Stimulated activated CD4-positive, alpha-beta T cell treated with anti-CD3 and anti-CD28 coated beads, Interleukin-4, amount 100 ng/mL, for 24 hours (primary cell): ENCODE results near the gene GRAP.

ENCODE experiments used
- DNase-seq: peaks from one replicate; pipeline ENCODE4 v3.0.0-alpha.2; 2020

Gene GRAP

GRCh38 chr17:19001907-19002590 is 44.7 kb downstream of the GRAP start:
- no peak for DNase-seq

GRCh38 chr17:19000531-19001325 is 46.0 kb downstream of the GRAP start:
- DNase-seq, result no peak

GRCh38 chr17:18999911-19000310 is 46.8 kb downstream of the GRAP start:
- DNase-seq, result no peak

GRCh38 chr17:18999394-18999793 is 47.4 kb downstream of the GRAP start:
- no peak for DNase-seq

DNA sequence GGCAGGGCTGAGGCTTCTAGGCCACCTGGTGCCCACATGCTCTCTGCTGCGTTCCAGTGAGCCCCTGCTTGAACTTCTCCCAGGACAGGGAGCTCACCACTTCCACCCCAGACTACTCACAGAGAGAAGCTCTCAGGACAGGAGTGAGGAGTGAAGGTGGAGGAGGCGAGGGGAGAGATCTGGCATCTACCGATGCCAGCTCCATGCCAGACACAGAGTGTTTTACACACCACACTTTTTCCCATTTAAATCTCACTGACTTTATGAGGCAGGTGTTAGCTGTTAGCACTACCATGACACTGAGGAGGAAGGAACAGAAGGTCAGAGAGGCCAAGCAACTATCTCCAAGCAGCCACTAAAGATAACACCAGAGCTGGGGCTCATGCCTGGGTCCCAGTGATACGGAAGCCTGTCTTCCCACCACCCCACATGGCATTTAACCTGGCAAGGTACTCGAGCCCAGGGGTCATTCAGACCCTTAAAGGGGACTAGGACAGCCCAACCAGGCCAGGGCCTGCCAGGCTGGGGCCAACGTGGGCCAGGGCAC is 49.0 kb downstream of the GRAP start:
- DNase-seq, result no peak

DNA sequence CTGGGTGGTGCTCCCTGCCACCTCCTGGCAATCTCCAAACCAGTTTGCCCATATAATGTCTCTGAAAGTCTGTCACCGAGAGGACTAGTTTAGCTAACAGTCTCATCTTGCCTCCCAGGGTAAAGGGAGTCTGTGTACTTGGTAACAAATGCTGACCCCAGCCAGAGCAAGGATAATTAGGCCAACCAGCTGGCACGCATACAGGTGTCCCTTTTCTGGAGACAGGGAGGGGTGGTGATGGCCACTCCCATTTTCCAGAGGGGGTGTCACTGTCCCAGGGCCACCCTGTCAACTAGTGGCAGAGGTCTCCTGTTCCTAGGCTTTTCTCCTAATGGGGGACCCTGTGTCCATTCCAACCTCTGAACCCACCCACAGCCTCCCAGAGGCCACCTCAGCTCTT is 50.3 kb downstream of the GRAP start:
- DNase-seq, result no peak

- no peak for DNase-seq
Measured at GRCh38 chr17:18995220-18995619, 51.5 kb downstream of the GRAP start.

DNA sequence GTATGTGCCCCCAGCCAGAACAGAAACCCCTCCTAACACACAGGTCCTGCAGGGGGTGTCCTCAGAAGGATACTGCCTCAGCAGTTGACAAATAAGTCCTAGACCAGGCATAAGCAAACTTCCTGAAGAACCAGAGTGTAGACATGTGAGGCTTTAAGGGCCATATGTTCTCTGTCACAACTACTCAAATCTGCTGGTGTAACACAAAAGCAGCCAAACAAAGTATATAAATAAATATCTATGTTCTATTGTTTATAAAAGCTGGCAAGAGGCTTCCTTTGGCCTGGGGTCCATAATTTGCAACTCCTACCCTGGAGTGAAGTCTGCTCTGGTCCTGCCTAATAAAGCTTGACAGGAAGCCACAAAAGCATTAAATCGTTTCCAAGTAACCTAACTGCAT is 52.1 kb downstream of the GRAP start:
- DNase-seq, result no peak

DNA sequence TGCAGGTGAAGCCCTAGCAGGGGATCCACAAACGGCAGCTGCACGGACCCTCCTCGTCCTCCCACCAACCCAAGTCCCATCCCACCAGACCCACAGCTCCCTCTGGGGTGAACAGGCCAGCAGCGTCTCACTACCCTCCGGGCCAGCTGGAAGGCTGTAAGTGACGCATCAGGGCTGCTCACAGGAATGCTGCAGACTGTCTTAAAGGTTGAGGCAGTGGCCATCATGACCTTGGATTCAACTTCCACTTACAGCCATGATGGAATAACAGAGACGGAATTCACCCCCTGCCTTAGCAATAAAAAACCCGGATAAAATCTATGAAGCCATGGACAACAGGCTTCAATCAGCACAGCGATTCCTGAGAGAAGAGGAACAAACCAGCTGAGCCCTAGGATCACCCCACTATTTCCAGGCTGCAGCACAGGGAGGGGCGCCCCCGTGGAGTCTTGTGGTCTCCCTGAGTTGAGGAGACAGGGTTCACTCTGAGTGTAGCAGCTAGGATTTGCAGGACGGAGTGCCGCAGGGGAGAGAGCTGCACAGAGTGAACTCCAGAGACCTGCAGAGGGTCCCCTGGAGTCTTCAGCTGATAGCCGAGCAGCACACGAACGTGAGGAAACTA is 52.7 kb downstream of the GRAP start:
- DNase-seq, result no peak

DNA sequence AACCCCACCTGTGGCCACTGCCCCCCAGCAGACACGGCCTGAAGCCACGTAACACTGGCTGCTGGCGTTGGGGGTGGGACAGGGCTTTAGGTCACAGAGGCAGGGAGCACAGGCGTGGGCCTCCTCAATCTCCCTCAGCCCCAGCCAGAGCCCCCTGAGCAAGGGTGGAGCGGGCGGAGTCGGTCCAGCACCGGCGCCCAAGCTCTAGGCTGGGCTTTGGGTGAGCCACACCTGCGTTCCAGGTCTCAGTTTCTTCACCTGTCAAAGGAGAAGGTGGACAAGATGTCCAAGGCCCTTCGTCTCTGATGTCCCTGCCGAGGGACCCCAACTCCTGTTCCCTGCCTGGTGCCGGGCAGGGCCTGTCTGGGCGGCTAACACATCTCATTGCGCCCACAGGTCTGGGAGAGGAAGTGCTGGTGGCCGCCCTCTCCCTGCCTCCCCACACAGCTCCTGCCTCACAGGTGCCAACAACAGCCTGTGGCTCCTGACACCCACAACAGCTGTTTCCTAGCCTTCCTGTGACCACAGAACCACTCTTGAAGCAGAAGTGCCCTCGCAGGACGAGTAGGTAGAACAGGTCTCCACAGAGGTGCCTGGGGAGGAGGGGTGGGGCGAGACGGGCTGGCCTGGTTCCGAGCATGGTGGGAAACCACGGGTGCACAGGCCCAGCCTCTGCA is 54.2 kb downstream of the GRAP start:
- DNase-seq, result no peak

DNA sequence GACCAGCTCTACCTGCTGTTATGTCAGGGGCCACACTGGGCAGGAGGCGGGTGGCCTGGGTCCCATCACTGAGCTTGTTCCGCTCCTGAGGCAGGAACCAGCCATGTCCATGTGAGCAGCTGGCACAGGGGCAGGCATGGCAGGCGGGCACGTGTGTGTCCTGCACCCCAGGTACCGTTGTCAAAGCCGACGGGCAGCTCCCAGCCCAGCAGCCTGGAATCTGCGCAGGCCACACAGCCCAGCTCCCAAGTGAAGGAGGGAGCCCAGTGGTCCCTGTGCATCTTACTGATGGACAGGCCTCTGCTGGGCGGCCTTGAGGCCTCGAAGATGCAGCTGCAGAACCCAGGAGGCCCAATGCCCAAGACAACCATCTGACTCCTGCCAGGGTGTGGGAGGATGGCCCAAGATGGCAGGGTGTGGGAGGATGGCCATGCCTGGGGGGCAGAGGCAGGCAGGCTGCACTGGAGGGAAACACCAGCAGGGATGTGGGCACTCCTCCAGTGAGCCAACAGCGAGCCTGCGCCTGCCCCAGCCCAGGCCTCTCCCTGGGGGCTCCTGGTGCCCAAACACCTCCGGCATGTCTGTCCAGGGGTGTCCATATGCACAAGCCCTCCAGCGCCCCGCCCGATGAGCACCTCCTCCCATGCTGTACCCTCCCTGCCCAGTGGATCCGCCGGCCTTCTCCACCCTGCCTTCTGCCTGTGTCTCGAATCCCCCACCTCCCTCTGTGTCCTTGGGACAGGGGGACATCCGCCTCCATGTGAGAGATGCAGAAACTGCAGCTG is 55.0 kb downstream of the GRAP start:
- no peak for DNase-seq

DNA sequence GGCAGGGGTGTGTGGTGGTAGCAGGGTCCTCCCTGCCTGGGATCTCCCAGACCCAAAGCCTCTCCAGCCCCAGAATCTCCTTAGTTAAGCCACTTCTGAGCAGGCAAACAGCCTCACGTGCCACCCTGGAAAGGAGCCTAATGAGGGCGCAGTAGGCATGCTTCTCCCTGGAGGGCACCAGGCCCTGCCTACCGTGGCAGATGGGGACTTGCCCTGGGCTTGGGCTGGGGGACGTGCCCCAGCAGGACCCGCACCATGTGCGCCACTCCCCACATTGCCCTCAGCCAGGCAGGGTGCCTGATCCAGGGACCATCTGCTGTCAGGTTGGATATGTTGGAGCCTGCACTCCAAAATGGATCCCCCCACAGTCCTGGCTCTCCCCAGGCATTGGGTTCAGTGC is 56.4 kb downstream of the GRAP start:
- DNase-seq, result no peak

- DNase-seq, result no peak
Measured at GRCh38 chr17:18988546-18989173, 58.1 kb downstream of the GRAP start.

- no peak for DNase-seq
Measured at GRCh38 chr17:18987862-18988545, 58.8 kb downstream of the GRAP start.

DNA sequence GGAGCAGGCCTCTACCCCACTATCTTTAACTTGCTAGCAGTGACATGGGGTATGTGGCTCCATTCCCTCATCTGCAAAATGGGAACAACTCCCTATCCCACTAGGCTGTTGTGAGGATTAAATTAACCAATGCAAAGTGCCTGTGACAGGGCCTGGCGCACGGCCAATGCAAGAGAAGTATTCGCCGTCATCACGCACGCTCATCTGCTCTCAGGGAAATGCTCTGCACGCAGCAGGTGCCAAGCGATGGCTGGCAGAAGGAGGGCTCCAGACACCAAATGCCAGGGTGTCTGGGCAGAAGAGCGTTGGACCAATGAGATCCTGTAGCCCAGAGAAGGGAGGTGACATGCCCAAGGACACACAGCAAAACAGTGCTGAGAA is 59.5 kb downstream of the GRAP start:
- DNase-seq, result no peak

DNA sequence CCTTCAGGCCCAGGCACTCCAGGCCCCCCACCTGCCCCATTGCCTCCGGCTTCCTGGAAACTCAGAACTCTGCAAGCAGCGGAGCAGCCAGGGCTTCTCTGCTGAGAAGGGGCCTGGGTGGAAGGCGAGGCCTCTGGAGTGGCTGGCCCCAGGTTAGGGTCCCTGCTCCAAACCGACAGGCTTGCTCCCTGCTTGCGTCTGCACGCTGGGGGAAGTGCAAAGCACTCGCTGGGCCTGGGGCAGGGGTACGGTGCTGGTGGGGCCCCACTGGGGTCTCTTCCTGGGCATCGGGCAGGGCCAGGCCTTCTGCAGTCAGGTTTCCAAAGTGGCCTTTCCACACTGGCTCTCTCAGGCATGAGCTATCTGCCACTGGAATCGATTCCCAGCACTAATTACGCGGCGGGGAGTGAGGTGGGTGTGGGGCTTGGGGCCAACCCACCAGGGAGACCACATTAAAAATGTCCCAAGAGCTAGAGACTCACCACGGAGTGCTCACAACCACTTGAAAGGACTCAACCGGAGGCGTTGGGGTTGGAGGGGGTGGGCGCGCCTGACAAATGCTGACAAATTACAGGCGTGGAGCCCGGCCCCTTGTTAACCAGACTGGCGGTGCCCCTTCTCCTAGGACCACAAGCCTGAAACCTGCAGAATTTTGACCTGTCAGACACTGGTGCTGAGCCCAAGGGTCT is 60.1 kb downstream of the GRAP start:
- no peak for DNase-seq

- DNase-seq, result no peak
Measured at GRCh38 chr17:18985475-18985874, 61.3 kb downstream of the GRAP start.

DNA sequence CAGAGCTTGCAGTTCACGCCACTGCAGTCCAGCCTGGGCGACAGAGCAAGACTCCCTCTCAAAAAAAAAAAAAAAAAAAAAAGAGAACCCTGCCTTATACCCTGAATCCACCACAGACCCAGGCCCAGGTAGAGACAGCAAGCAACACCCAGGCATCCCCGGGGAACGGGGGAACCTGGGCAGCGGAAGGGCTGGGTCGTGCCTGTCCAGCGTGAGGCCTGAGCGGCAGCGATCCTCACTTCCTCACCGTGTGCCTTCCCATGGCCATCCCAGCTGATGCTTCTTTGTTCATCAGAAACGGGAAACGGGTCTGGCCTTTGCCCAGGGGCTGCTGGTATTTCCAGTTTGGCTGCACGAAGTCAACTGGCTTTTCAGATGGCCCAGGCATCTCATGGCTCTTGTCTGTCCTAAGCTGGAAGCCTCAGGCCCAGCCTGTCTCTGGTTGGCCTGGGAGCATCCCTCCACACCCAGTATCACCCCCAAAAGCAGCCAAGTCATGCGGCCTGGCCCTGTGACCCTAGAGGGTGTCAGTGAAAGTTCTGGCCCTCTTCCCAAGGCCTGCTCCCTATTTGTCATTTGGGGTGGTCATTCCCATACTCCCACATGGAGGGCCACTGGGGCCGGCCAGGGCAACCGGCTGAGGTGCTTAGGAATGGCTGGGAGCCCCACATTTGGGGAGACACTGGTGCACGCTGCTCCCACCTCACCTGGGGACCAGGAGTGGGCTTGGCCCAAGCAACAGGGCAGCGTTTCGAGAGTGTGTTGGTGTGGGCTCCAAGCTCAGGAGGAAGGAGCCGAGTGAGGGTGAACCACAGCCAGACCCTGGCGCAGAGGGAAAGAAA is 62.3 kb downstream of the GRAP start:
- DNase-seq, result no peak

DNA sequence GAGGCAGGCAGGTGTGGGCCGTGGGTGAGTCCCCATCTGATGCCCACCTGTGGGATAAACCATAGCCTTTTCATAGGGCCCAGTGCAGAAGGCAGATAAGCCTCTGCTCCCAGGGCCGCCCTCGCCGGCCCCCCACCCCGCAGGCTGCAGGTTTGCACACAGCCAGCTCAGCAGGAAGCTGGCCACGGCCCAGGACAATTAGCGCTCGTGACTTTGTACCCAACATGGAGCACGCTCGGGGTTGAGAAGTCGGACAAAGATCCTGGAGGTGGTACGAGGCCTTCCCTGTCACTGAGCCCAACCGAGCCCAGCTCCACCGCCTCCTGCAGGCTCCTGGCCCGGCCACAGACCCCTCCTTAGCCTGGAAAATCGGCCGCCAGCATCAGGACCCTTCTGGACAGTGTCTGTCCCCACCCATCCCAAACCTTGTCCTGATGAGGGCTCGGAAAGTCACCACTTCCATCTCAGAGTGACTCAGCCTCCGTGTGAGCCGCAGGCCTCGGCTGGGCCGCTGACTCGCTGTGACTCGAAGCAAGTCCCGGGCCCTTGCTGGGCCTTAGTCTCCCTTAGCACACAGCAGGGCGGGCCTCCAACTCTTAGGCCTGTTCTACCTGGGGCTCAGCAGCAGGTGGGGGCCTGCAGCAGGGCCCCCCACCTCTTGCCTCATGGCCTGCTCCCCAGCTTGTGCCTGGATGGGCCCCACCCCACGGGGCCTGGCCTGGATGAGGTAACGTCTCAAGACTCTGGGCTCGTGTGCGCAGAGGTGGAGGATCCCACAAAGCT is 64.9 kb downstream of the GRAP start:
- no peak for DNase-seq
